Effector memory CD4-positive, alpha-beta T cell (primary cell): ENCODE results near the gene CSNK2A3.

Source experiments
- DNase-seq, 3 donors: peaks; one replicate each; pipeline ENCODE4 v3.0.0-alpha.2; 2020
- H3K27ac ChIP-seq: 2 replicates; pipeline ENCODE4 v1.7.0; 2013; ENCODE audit warnings: mild to moderate bottlenecking, low read length, moderate library complexity; ENCODE audit not compliant: insufficient read depth, poor library complexity, severe bottlenecking
- H3K27me3 ChIP-seq: replicated peaks from 2 replicates; pipeline ENCODE4 v1.7.0; 2013; ENCODE audit warnings: mild to moderate bottlenecking, low read length; ENCODE audit not compliant: insufficient read depth, control insufficient read depth, poor library complexity, severe bottlenecking
- H3K36me3 ChIP-seq: 2 replicates; pipeline ENCODE4 v1.7.0; 2013; ENCODE audit warnings: mild to moderate bottlenecking, low read length, moderate library complexity; ENCODE audit not compliant: control insufficient read depth, insufficient read depth
- H3K4me1 ChIP-seq: 2 replicates; pipeline ENCODE4 v1.7.0; 2013; ENCODE audit warnings: low read length, mild to moderate bottlenecking; ENCODE audit not compliant: control insufficient read depth, insufficient read depth, poor library complexity, severe bottlenecking
- H3K4me3 ChIP-seq: 2 replicates; pipeline ENCODE4 v1.7.0; 2013; ENCODE audit warnings: low read length, low read depth, mild to moderate bottlenecking; ENCODE audit not compliant: insufficient read depth, poor library complexity, severe bottlenecking
- H3K9me3 ChIP-seq: 2 replicates; pipeline ENCODE4 v1.7.0; 2013; ENCODE audit warnings: mild to moderate bottlenecking, low read length, moderate library complexity; ENCODE audit not compliant: control insufficient read depth

The CSNK2A3 gene

GRCh38 chr11:11380340-11380739, 27.3 kb upstream of the CSNK2A3 start:
- no peak overlapping the region for H3K27ac ChIP-seq
- H3K4me1 ChIP-seq, result no peaks in the 10 kb centered on the region
- no peaks in the 10 kb centered on the region for H3K36me3 ChIP-seq
- no peaks in the 10 kb centered on the region for H3K27me3 ChIP-seq
- H3K9me3 ChIP-seq, result no peaks in the 10 kb centered on the region
- no peak overlapping the region for H3K4me3 ChIP-seq
- no peak for DNase-seq

- Histone ChIP-seq H3K4me3 (no peak overlapping the region), H3K4me1 (no peaks in the 10 kb centered on the region), H3K27me3 (no peaks in the 10 kb centered on the region), H3K27ac (no peak overlapping the region), H3K9me3 (no peaks in the 10 kb centered on the region), H3K36me3 (no peaks in the 10 kb centered on the region)
- DNase-seq, result no peak
These were observed 26.6 kb upstream of the CSNK2A3 start for GRCh38 chr11:11379661-11380060.

GRCh38 chr11:11378184-11378940, 25.3 kb upstream of the CSNK2A3 start:
- H3K4me1 ChIP-seq, result no peaks in the 10 kb centered on the region
- no peak overlapping the region for H3K27ac ChIP-seq
- no peak for DNase-seq
- H3K9me3 ChIP-seq, result no peaks in the 10 kb centered on the region
- no peaks in the 10 kb centered on the region for H3K27me3 ChIP-seq
- H3K4me3 ChIP-seq, result no peak overlapping the region
- no peaks in the 10 kb centered on the region for H3K36me3 ChIP-seq

GRCh38 chr11:11374358-11375148, 21.5 kb upstream of the CSNK2A3 start:
- Histone ChIP-seq H3K36me3 (no peaks in the 10 kb centered on the region), H3K27ac (no peak overlapping the region), H3K4me1 (no peaks in the 10 kb centered on the region), H3K27me3 (no peaks in the 10 kb centered on the region), H3K9me3 (no peaks in the 10 kb centered on the region), H3K4me3 (no peak overlapping the region)
- no peak for DNase-seq

- H3K27me3 ChIP-seq, result no peaks in the 10 kb centered on the region
- DNase-seq, result no peak
- H3K36me3 ChIP-seq, result no peaks in the 10 kb centered on the region
- H3K9me3 ChIP-seq, result no peaks in the 10 kb centered on the region
- H3K4me3 ChIP-seq, result no peak overlapping the region
- H3K4me1 ChIP-seq, result no peaks in the 10 kb centered on the region
- H3K27ac ChIP-seq, result no peak overlapping the region
These were observed 20.9 kb upstream of the CSNK2A3 start for GRCh38 chr11:11373934-11374333.

GRCh38 chr11:11372461-11372860, 19.4 kb upstream of the CSNK2A3 start:
- no peak for DNase-seq
- H3K27ac ChIP-seq, result no peak overlapping the region
- H3K4me3 ChIP-seq, result no peak overlapping the region
- no peaks in the 10 kb centered on the region for H3K9me3 ChIP-seq
- no peaks in the 10 kb centered on the region for H3K4me1 ChIP-seq
- no peaks in the 10 kb centered on the region for H3K36me3 ChIP-seq
- no peaks in the 10 kb centered on the region for H3K27me3 ChIP-seq

GRCh38 chr11:11370962-11371303, 17.9 kb upstream of the CSNK2A3 start:
- Histone ChIP-seq H3K36me3 (no peaks in the 10 kb centered on the region), H3K27me3 (no peaks in the 10 kb centered on the region), H3K4me1 (no peaks in the 10 kb centered on the region), H3K27ac (no peak overlapping the region), H3K9me3 (no peaks in the 10 kb centered on the region), H3K4me3 (no peak overlapping the region)
- DNase-seq, result no peak

GRCh38 chr11:11370255-11370961, 17.4 kb upstream of the CSNK2A3 start:
- Histone ChIP-seq H3K27ac (no peak overlapping the region), H3K9me3 (no peaks in the 10 kb centered on the region), H3K36me3 (no peaks in the 10 kb centered on the region), H3K4me3 (no peak overlapping the region), H3K4me1 (no peaks in the 10 kb centered on the region), H3K27me3 (no peaks in the 10 kb centered on the region)
- DNase-seq, result no peak

GRCh38 chr11:11366793-11367192, 13.7 kb upstream of the CSNK2A3 start:
- Histone ChIP-seq H3K4me1 (no peaks in the 10 kb centered on the region), H3K9me3 (no peaks in the 10 kb centered on the region), H3K36me3 (no peaks in the 10 kb centered on the region), H3K4me3 (no peak overlapping the region), H3K27ac (no peak overlapping the region), H3K27me3 (no peaks in the 10 kb centered on the region)
- DNase-seq, result no peak

GRCh38 chr11:11363674-11364073, 10.6 kb upstream of the CSNK2A3 start:
- Histone ChIP-seq H3K9me3 (no peaks in the 10 kb centered on the region), H3K4me1 (no peaks in the 10 kb centered on the region), H3K27me3 (no peaks in the 10 kb centered on the region), H3K4me3 (no peak overlapping the region), H3K36me3 (no peaks in the 10 kb centered on the region), H3K27ac (no peak overlapping the region)
- DNase-seq, result no peak
